H1 (cell line): ENCODE measurements around the gene MAPKAP1. TPM values are rescaled to one million over a fixed set of nuclear protein-coding genes. Genes with fewer than 3 reads are reported as not detected.

Source experiments
- CTCF ChIA-PET: fragments of 300-600 bp; sonication (Branson Sonifier 250); formaldehyde crosslinking; loops from one replicate; lab custom pipeline; 2021; ENCODE audit not compliant: partially characterized antibody; lab: Charles Lee
- POLR2A ChIA-PET: fragments of 300-600 bp; sonication (Branson Sonifier 250); formaldehyde crosslinking; loops from one replicate; lab custom pipeline; 2021; ENCODE audit warnings: inconsistent platforms; ENCODE audit not compliant: partially characterized antibody; lab: Charles Lee
- DNase-seq, 2 experiments: peaks; one replicate each; pipeline versions ENCODE4 v3.0.0 to v3.0.0-alpha.2; 2010 to 2022; ENCODE audit warnings: low spot score in 2 of 2, low read depth in 1 of 2, mixed read lengths in 1 of 2
- FAIRE-seq: peaks from 2 replicates; lab custom pipeline; 2011; peaks lifted over from hg19 to GRCh38; lab: Jason Lieb, UNC
- H2AFZ ChIP-seq: 2 replicates; pipeline ENCODE4 v1.8.1; 2012; ENCODE audit warnings: low read length, inconsistent platforms
- H2AK5ac ChIP-seq: 2 replicates; pipeline ENCODE4 v1.6.1; 2013; ENCODE audit warnings: low read depth, low read length
- H2BK120ac ChIP-seq: replicated peaks from 2 replicates; pipeline ENCODE3; 2013; ENCODE audit warnings: low read depth, low read length, inconsistent platforms
- H2BK12ac ChIP-seq: 2 replicates; pipeline ENCODE4 v1.6.1; 2013; ENCODE audit warnings: low read depth, low read length
- H2BK15ac ChIP-seq: 2 replicates; pipeline ENCODE4 v1.6.1; 2013; ENCODE audit warnings: low read length
- H2BK20ac ChIP-seq: 2 replicates; pipeline ENCODE4 v1.6.1; 2013; ENCODE audit warnings: low read length
- H2BK5ac ChIP-seq: 2 replicates; pipeline ENCODE4 v1.6.1; 2013; ENCODE audit warnings: low read depth, low read length
- H3K14ac ChIP-seq: 2 replicates; pipeline ENCODE4 v1.6.1; 2013; ENCODE audit warnings: inconsistent platforms; ENCODE audit not compliant: insufficient read length
- H3K18ac ChIP-seq: 2 replicates; pipeline ENCODE4 v1.6.1; 2013; ENCODE audit warnings: low read length; ENCODE audit errors: extremely low read depth
- H3K23ac ChIP-seq: 2 replicates; pipeline ENCODE4 v1.6.1; 2013; ENCODE audit warnings: inconsistent platforms; ENCODE audit not compliant: insufficient read length
- H3K23me2 ChIP-seq: 2 replicates; pipeline ENCODE4 v1.6.1; 2013; ENCODE audit warnings: low read depth, low read length
- H3K27ac ChIP-seq: 2 replicates; pipeline ENCODE4 v1.6.1; 2011; ENCODE audit warnings: low read depth, low read length, inconsistent platforms
- H3K27me3 ChIP-seq, 4 experiments: replicated peaks in 1 of 4; 1 replicate in 1 of 4; 2 replicates in 3 of 4; pipeline versions ENCODE4 v1.6.1 to v1.8.1; 2011 to 2013; ENCODE audit warnings: low read length in 3 of 4, mild to moderate bottlenecking in 3 of 4, inconsistent platforms in 2 of 4, mixed read lengths in 2 of 4, moderate library complexity in 1 of 4; ENCODE audit not compliant: control insufficient read depth in 3 of 4, insufficient read depth in 3 of 4; ENCODE audit errors: extremely low read depth in 1 of 4
- H3K36me3 ChIP-seq, 4 experiments: 2 replicates each; pipeline versions ENCODE4 v1.6.1 to v1.8.1; 2011 to 2013; ENCODE audit warnings: mild to moderate bottlenecking in 4 of 4, low read length in 3 of 4, moderate library complexity in 2 of 4, control low read depth in 1 of 4, inconsistent platforms in 1 of 4; ENCODE audit not compliant: insufficient read depth in 4 of 4, control insufficient read depth in 2 of 4
- H3K4ac ChIP-seq: replicated peaks from 2 replicates; pipeline ENCODE3; 2013; ENCODE audit warnings: low read length, low read depth, mixed read lengths, inconsistent platforms; ENCODE audit not compliant: insufficient read length
- H3K4me1 ChIP-seq, 4 experiments: replicated peaks in 1 of 4; 1 replicate in 1 of 4; 2 replicates in 3 of 4; pipeline versions ENCODE4 v1.6.1 to v1.8.1; 2011 to 2013; ENCODE audit warnings: low read length in 3 of 4, inconsistent platforms in 2 of 4, mixed read lengths in 1 of 4; ENCODE audit not compliant: insufficient read depth in 4 of 4, control insufficient read depth in 3 of 4
- H3K4me2 ChIP-seq, 2 experiments: 2 replicates each; pipeline versions ENCODE4 v1.6.1 to v1.8.1; 2011 to 2013; ENCODE audit warnings: low read depth in 2 of 2, low read length in 2 of 2, control low read depth in 1 of 2, inconsistent platforms in 1 of 2, mild to moderate bottlenecking in 1 of 2; ENCODE audit not compliant: insufficient read depth in 1 of 2
- H3K4me3 ChIP-seq, 4 experiments: fragments of 200-600, 300-600 bp in 1 of 4; sonication (generic), shearing (Covaris generic), sonication (Bioruptor Twin) in 1 of 4; 2 replicates each; pipeline versions ENCODE4 v1.5.1 to v1.8.1; 2011 to 2016; ENCODE audit warnings: low read length in 4 of 4, low read depth in 3 of 4, control low read depth in 2 of 4, inconsistent platforms in 2 of 4, mild to moderate bottlenecking in 2 of 4, mixed read lengths in 1 of 4, moderate library complexity in 1 of 4; ENCODE audit not compliant: insufficient read depth in 2 of 4; ENCODE audit errors: extremely low read depth in 1 of 4
- H3K56ac ChIP-seq: replicated peaks from 2 replicates; pipeline ENCODE3; 2013; ENCODE audit warnings: low read depth, mild to moderate bottlenecking, mixed read lengths, low read length, inconsistent platforms; ENCODE audit not compliant: insufficient read length
- H3K79me1 ChIP-seq: 2 replicates; pipeline ENCODE4 v1.6.1; 2013; ENCODE audit warnings: low read depth, low read length, control low read depth
- H3K79me2 ChIP-seq, 2 experiments: 2 replicates each; pipeline versions ENCODE4 v1.6.1 to v1.8.1; 2012 to 2013; ENCODE audit warnings: low read length in 2 of 2, mild to moderate bottlenecking in 2 of 2, inconsistent platforms in 1 of 2; ENCODE audit not compliant: insufficient read depth in 2 of 2, control insufficient read depth in 1 of 2
- H3K9ac ChIP-seq, 4 experiments: replicated peaks in 1 of 4; 1 replicate in 1 of 4; 2 replicates in 3 of 4; pipeline versions ENCODE4 v1.6.1 to v1.8.1; 2011 to 2013; ENCODE audit warnings: low read depth in 3 of 4, low read length in 3 of 4, control low read depth in 2 of 4, mild to moderate bottlenecking in 2 of 4, moderate library complexity in 2 of 4, inconsistent platforms in 1 of 4; ENCODE audit errors: extremely low read depth in 1 of 4
- H3K9me3 ChIP-seq, 2 experiments: 2 replicates each; pipeline versions ENCODE4 v1.6.1 to v1.8.1; 2012 to 2013; ENCODE audit warnings: mild to moderate bottlenecking in 2 of 2, moderate library complexity in 2 of 2, control low read depth in 1 of 2, inconsistent platforms in 1 of 2, low read depth in 1 of 2, low read length in 1 of 2, mixed read lengths in 1 of 2; ENCODE audit not compliant: insufficient read depth in 2 of 2
- H4K20me1 ChIP-seq, 2 experiments: replicated peaks in 1 of 2; 2 replicates each; pipeline versions ENCODE3 to v1.8.1; 2011 to 2013; ENCODE audit warnings: inconsistent platforms in 2 of 2, low read length in 2 of 2, mild to moderate bottlenecking in 1 of 2; ENCODE audit not compliant: insufficient read depth in 2 of 2, control insufficient read depth in 1 of 2
- H4K5ac ChIP-seq: 2 replicates; pipeline ENCODE4 v1.6.1; 2013; ENCODE audit warnings: low read length, low read depth, mixed read lengths, inconsistent platforms; ENCODE audit not compliant: insufficient read length
- H4K8ac ChIP-seq: 2 replicates; pipeline ENCODE4 v1.8.0; 2013; ENCODE audit warnings: mild to moderate bottlenecking, moderate library complexity, low read length, inconsistent platforms; ENCODE audit not compliant: insufficient read depth; ENCODE audit errors: extremely low read depth
- H4K91ac ChIP-seq: replicated peaks from 2 replicates; pipeline ENCODE3; 2013; ENCODE audit warnings: low read length, mixed read lengths, inconsistent platforms; ENCODE audit not compliant: insufficient read length
- EP300 ChIP-seq, 2 experiments: IDR thresholded peaks; 1 replicate in 1 of 2; 2 replicates in 1 of 2; pipeline ENCODE4 v1.6.1; 2011 to 2012; ENCODE audit warnings: low read depth in 2 of 2, low read length in 2 of 2, mild to moderate bottlenecking in 2 of 2, borderline replicate concordance in 1 of 2, inconsistent platforms in 1 of 2, moderate library complexity in 1 of 2
- GTF2F1 ChIP-seq: IDR thresholded peaks from 2 replicates; pipeline ENCODE4 v1.6.1; 2012; ENCODE audit warnings: low read depth, low read length, improper control_type of control experiment, borderline replicate concordance
- JUND ChIP-seq: IDR thresholded peaks from 2 replicates; pipeline ENCODE4 v1.6.1; 2011; ENCODE audit warnings: mild to moderate bottlenecking, improper control_type of control experiment, low read length
- KDM5A ChIP-seq: fragments of 200-600 bp; IDR thresholded peaks from 2 replicates; pipeline ENCODE4 v1.7.1; 2012; ENCODE audit warnings: mild to moderate bottlenecking, low read length, inconsistent platforms, mixed read lengths
- MAFK ChIP-seq: IDR thresholded peaks from 2 replicates; pipeline ENCODE4 v1.6.1; 2012; ENCODE audit warnings: low read depth, mild to moderate bottlenecking, improper control_type of control experiment, low read length
- RXRA ChIP-seq: IDR thresholded peaks from 2 replicates; pipeline ENCODE4 v1.6.1; 2011; ENCODE audit warnings: low read depth, mild to moderate bottlenecking, low read length, moderate library complexity; ENCODE audit not compliant: insufficient read depth
- SIX5 ChIP-seq: IDR thresholded peaks from 2 replicates; pipeline ENCODE4 v1.6.1; 2011; ENCODE audit warnings: mild to moderate bottlenecking, low read depth, low read length
- SUZ12 ChIP-seq: fragments of 200-600 bp; sonication (generic); IDR thresholded peaks from 2 replicates; pipeline ENCODE4 v1.6.1; 2012; ENCODE audit warnings: mild to moderate bottlenecking, inconsistent platforms, low read length, moderate library complexity, mixed read lengths
- WGBS, 2 experiments: shearing (Covaris generic) in 1 of 2; methylation state at CpG; one replicate each; pipeline versions ENCODE4 v1.1.6 to v1.1.7; 2013 to 2015; ENCODE audit warnings: low lambda C conversion rate in 2 of 2, mixed read lengths in 2 of 2, inconsistent platforms in 1 of 2, low coverage in 1 of 2, missing lambda C conversion rate in 1 of 2; ENCODE audit not compliant: insufficient replicate concordance in 2 of 2, insufficient coverage in 1 of 2, insufficient read length in 1 of 2; ENCODE audit errors: extremely low coverage in 1 of 2, missing lambda C conversion rate in 1 of 2; 5-methylcytosine and 5-hydroxymethylcytosine counted together
- polyA plus RNA-seq, 7 experiments: library from polyadenylated mRNA; depleted of rRNA in 3 of 7; stranded (reverse) in 5 of 7; unstranded in 2 of 7; fragments of >200 nt in 5 of 7; fragments of 200-250 nt in 2 of 7; gene quantifications; 1 replicate in 5 of 7; 2 replicates in 1 of 7; 4 replicates in 1 of 7; pipeline versions ENCODE4 v1.2.1 to v1.2.3, GENCODE V29; 2011 to 2013; ENCODE audit warnings: missing spikeins in 2 of 7, mixed read lengths in 2 of 7
- total RNA-seq: library from RNA; stranded (reverse); fragmentation: NEBNext Ultra II Directional; extraction: Animal tissue kit (Norgen Biotek cat#: 25700); gene quantifications from 2 replicates; pipeline ENCODE4 v1.2.1, GENCODE V29; 2021

The MAPKAP1 gene
- total and polyA plus RNA-seq, 2 of the 8 experiments (the other 6 are each of a cell fraction or from before 2014, with no cell fraction given) = 79.2 to 140 TPM

DNA sequence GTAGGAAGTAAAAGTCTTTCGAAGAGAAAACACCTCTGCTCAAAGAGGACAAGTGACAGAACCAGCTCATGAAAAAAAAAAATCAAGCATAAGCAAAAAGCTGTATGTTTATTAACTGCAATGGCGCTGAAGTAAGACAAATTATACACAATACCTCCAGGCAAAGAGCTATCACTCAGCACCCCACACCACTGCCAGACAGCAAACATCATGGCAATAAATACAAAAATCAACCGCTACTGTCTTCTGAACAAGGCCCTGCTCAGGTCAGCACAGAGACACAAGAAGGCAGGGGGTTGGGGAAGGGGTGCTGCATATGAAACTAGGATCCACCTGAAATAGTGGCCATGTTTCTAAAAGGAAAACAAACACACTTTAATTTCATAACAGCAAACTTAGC lies 50.4 kb downstream of the MAPKAP1 start:
- Histone ChIP-seq H2BK5ac (peak overlapping the region; percentile 69), H2BK15ac (peak overlapping the region; percentile 37), H3K36me3 (no peaks in the 10 kb centered on the region; a peak in 1 of 8 replicates), H4K91ac (no peak overlapping the region), H3K79me2 (peaks cover 0 to 32% of the 10 kb centered on the region in 2 experiments; a peak in 2 of 4 replicates), H3K9me3 (no peaks in the 10 kb centered on the region), H3K23ac (no peak overlapping the region), H4K20me1 (no peaks in the 10 kb centered on the region), H4K8ac (no peak overlapping the region), H3K27me3 (no peaks in the 10 kb centered on the region), H3K27ac (peak overlapping the region; percentile 55), H2BK12ac (peak overlapping the region; percentile 72), H3K4me2 (peak overlapping the region; percentile 1 to 10; a peak in 1 of 4 replicates), H3K23me2 (no peaks in the 10 kb centered on the region), H3K4ac (peak overlapping the region; percentile 6), H4K5ac (no peak overlapping the region), H3K18ac (peak overlapping the region; percentile 32; the same call in 1 of the 2 replicates), H3K4me3 (no peak overlapping the region), H3K4me1 (peaks cover 4 to 24% (median 17%) of the 10 kb centered on the region in 4 experiments; a peak in 5 of 7 replicates), H2BK20ac (peak overlapping the region; percentile 29; the same call in 1 of the 2 replicates), H2BK120ac (no peak overlapping the region), H3K56ac (no peak overlapping the region), H2AK5ac (peak overlapping the region; percentile 85; the same call in 1 of the 2 replicates), H2AFZ (no peak overlapping the region), H3K9ac (peak overlapping the region in 1 of 4 experiments; percentile 15; a peak in 1 of 7 replicates), H3K79me1 (no peaks in the 10 kb centered on the region), H3K14ac (no peak overlapping the region)
- ChIA-PET POLR2A (interaction anchor here (0.7 to 1.0 kb wide), 3 partner anchors 10 to 268 kb away, joined by 3 to 4 read pairs (median 3); no protein-coding TSS in a partner anchor), CTCF (interaction anchor here (0.7 to 1.2 kb wide), 3 partner anchors 10 to 18 kb away, joined by 3 to 4 read pairs (median 3); no protein-coding TSS in a partner anchor)
- DNase-seq = no peak
- 83% methylated on average over 3 of the region's 3 CpGs; no CpG with 5 or more reads in 1 of the 2 experiments for WGBS, 2 experiments
- peak; percentile 19 for FAIRE-seq
- TF ChIP-seq SIX5 (no peak), MAFK (no peak), EP300 (IDR thresholded peaks at IDR 0.05; ENCODE audit: borderline replicate concordance in 1 of 2, low read depth in 2 of 2, low read length in 2 of 2) (no peak), GTF2F1 (no peak), KDM5A (no peak), SUZ12 (no peak), RXRA (no peak), JUND (no peak)
